ENCODE data around the gene LCE4A.

GRCh38 chr1:152743371-152744145, 35.6 kb downstream of the LCE4A start:
- no peak for TF ChIP-seq EZH2 (IDR thresholded peaks at IDR 0.05; ENCODE audit: low read length, unreplicated experiment)
- TF ChIP-seq CTCF (conservative IDR thresholded peaks at IDR 0.05; ENCODE audit: low read depth, low read length): no peak
